Tibial nerve (tissue), 4 donors: Measurements from ENCODE around the gene NOSIP. TPM values are rescaled to one million over a fixed set of nuclear protein-coding genes. Genes with fewer than 3 reads are reported as not detected.

Experiments used
- DNase-seq, 2 donors: peaks; one replicate each; pipeline ENCODE4 v3.0.0-alpha.2; 2019; ENCODE audit warnings: low spot score in 2 of 2
- H3K27ac ChIP-seq, 4 donors: fragments of 200-600 bp; sonication (generic) in 3 of 4; one replicate each; pipeline ENCODE4 v1.5.1; 2017 to 2019; ENCODE audit warnings: mild to moderate bottlenecking in 1 of 4
- H3K27me3 ChIP-seq, 2 donors: fragments of 200-600 bp; sonication (generic) in 1 of 2; one replicate each; pipeline versions ENCODE4 v1.5.1 to v1.6.0; 2017 to 2019
- H3K36me3 ChIP-seq, 3 donors: fragments of 200-600 bp; sonication (generic); one replicate each; pipeline ENCODE4 v1.5.1; 2018 to 2019
- H3K4me1 ChIP-seq, 4 donors: fragments of 200-600 bp; sonication (generic) in 3 of 4; one replicate each; pipeline ENCODE4 v1.5.1; 2017 to 2019
- H3K4me3 ChIP-seq, 4 donors: fragments of 200-600 bp; sonication (generic) in 3 of 4; one replicate each; pipeline ENCODE4 v1.5.1; 2017 to 2019; ENCODE audit warnings: mild to moderate bottlenecking in 1 of 4, moderate library complexity in 1 of 4
- H3K9me3 ChIP-seq, 4 donors: fragments of 200-600 bp; sonication (generic) in 3 of 4; one replicate each; pipeline ENCODE4 v1.5.1; 2017 to 2019
- EP300 ChIP-seq, 2 donors: sonication (generic); formaldehyde crosslinking; IDR thresholded peaks; one replicate each; pipeline ENCODE4 v1.6.1; 2017; ENCODE audit warnings: antibody characterized with exemption in 2 of 2, mild to moderate bottlenecking in 1 of 2
- POLR2A ChIP-seq, 2 donors: fragments of 450-650 bp; IDR thresholded peaks; one replicate each; pipeline ENCODE4 v1.6.1; 2017; ENCODE audit warnings: antibody characterized with exemption in 2 of 2, mild to moderate bottlenecking in 2 of 2, moderate library complexity in 2 of 2
- WGBS, 2 donors: methylation state at CpG; one replicate each; pipeline ENCODE4 v1.1.5; 2018; 5-methylcytosine and 5-hydroxymethylcytosine counted together
- total RNA-seq, 4 donors: library from RNA; depleted of rRNA; stranded (reverse); fragments of >200 nt; gene quantifications; one replicate each; pipeline ENCODE4 v1.1.0, GENCODE V29; 2016
- TF ChIP-seq, protein P1 (sequence below), 5 experiments: fragments of 200-600 bp in 3 of 5; fragments of 450-650 bp in 2 of 5; sonication (generic) in 3 of 5; IDR thresholded peaks; one replicate each; pipeline ENCODE4 v1.5.1; 2016 to 2019; ENCODE audit warnings: antibody characterized with exemption in 5 of 5, mild to moderate bottlenecking in 3 of 5, moderate library complexity in 2 of 5

Gene NOSIP
- total RNA-seq, 4 donors from 2014 or later: 43.0 to 83.1 (median 71.9) TPM

- 93% methylated on average over 26 of the region's 26 CpGs for WGBS, 2 donors
- peaks cover 4 to 100% (median 30%) of the 10 kb centered on the region in 3 donors for H3K36me3 ChIP-seq
- DNase-seq: no peak
- H3K27me3 ChIP-seq: no peaks in the 10 kb centered on the region
- no peak overlapping the region for H3K27ac ChIP-seq
- TF ChIP-seq, protein P1, sequence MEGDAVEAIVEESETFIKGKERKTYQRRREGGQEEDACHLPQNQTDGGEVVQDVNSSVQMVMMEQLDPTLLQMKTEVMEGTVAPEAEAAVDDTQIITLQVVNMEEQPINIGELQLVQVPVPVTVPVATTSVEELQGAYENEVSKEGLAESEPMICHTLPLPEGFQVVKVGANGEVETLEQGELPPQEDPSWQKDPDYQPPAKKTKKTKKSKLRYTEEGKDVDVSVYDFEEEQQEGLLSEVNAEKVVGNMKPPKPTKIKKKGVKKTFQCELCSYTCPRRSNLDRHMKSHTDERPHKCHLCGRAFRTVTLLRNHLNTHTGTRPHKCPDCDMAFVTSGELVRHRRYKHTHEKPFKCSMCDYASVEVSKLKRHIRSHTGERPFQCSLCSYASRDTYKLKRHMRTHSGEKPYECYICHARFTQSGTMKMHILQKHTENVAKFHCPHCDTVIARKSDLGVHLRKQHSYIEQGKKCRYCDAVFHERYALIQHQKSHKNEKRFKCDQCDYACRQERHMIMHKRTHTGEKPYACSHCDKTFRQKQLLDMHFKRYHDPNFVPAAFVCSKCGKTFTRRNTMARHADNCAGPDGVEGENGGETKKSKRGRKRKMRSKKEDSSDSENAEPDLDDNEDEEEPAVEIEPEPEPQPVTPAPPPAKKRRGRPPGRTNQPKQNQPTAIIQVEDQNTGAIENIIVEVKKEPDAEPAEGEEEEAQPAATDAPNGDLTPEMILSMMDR (IDR thresholded peaks at IDR 0.05): no peak
- TF ChIP-seq POLR2A (IDR thresholded peaks at IDR 0.05) (no peak), EP300 (IDR thresholded peaks at IDR 0.05) (no peak)
- H3K4me1 ChIP-seq: peaks cover 0 to 5% (median 0%) of the 10 kb centered on the region in 4 donors
- H3K9me3 ChIP-seq: no peaks in the 10 kb centered on the region
- no peak overlapping the region for H3K4me3 ChIP-seq
These were observed 19.3 kb upstream of the NOSIP start for GRCh38 chr19:49599378-49600295.

- Histone ChIP-seq H3K27ac (no peak overlapping the region), H3K4me3 (no peak overlapping the region), H3K9me3 (no peaks in the 10 kb centered on the region), H3K36me3 (peaks cover 4 to 88% (median 31%) of the 10 kb centered on the region in 3 donors), H3K27me3 (no peaks in the 10 kb centered on the region), H3K4me1 (peaks cover 0 to 25% (median 8%) of the 10 kb centered on the region in 4 donors)
- TF ChIP-seq EP300 (IDR thresholded peaks at IDR 0.05) (no peak), POLR2A (IDR thresholded peaks at IDR 0.05) (no peak)
- TF ChIP-seq, protein P1 (IDR thresholded peaks at IDR 0.05): no peak
- no peak for DNase-seq
- WGBS, 2 donors: 91 to 93% methylated on average over 29 of the region's 29 CpGs
These were observed 17.3 kb upstream of the NOSIP start for GRCh38 chr19:49597703-49597974.

- DNase-seq: no peak
- TF ChIP-seq EP300 (IDR thresholded peaks at IDR 0.05) (no peak), POLR2A (IDR thresholded peaks at IDR 0.05) (no peak)
- TF ChIP-seq, protein P1 (IDR thresholded peaks at IDR 0.05): no peak
- Histone ChIP-seq H3K4me3 (no peak overlapping the region), H3K27me3 (no peaks in the 10 kb centered on the region), H3K9me3 (no peaks in the 10 kb centered on the region), H3K27ac (no peak overlapping the region), H3K36me3 (peaks cover 4 to 82% (median 31%) of the 10 kb centered on the region in 3 donors), H3K4me1 (peaks cover 0 to 31% (median 10%) of the 10 kb centered on the region in 4 donors)
- 95 to 96% methylated on average over 41 to 65 of the region's 65 CpGs for WGBS, 2 donors
These were observed 16.8 kb upstream of the NOSIP start for GRCh38 chr19:49596954-49597702.

DNA sequence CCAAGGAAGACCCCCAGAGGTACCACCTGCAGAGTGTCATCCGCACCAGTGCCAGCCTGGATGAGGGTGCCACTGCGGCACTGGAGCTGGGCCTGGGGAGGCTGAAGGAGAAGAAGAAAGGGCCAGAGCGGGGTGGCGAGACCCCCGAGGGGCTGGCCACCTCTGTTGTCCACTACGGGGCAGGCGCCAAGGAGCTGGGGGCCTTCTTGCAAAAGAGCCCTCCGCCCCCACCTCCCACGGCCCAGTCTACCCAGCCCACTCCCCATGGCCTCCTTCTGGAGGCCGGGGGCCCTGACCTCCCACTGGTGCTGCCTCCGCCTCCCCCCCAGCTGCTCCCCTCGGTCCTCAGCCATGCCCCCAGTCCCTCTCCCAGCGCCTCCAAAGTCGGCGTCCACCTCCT, 16.1 kb upstream of the NOSIP start:
- Histone ChIP-seq H3K27me3 (no peaks in the 10 kb centered on the region), H3K4me3 (no peak overlapping the region), H3K9me3 (no peaks in the 10 kb centered on the region), H3K4me1 (peaks cover 0 to 31% (median 11%) of the 10 kb centered on the region in 4 donors), H3K36me3 (peaks cover 4 to 75% (median 26%) of the 10 kb centered on the region in 3 donors), H3K27ac (no peak overlapping the region)
- DNase-seq: no peak
- 85 to 89% methylated on average over 15 of the region's 15 CpGs for WGBS, 2 donors
- TF ChIP-seq, protein P1 (IDR thresholded peaks at IDR 0.05): no peak
- TF ChIP-seq POLR2A (IDR thresholded peaks at IDR 0.05) (no peak), EP300 (IDR thresholded peaks at IDR 0.05) (no peak)
